Thoracic aorta (tissue), 2 donors: Measurements from ENCODE around the gene NECTIN3. TPM values are rescaled to one million over a fixed set of nuclear protein-coding genes. Genes with fewer than 3 reads are reported as not detected.

ENCODE experiments used
- ATAC-seq: fragments of 150-250 bp; one replicate; pipeline ENCODE4 v1.8.0; 2017; ENCODE audit warnings: low read depth; ENCODE audit not compliant: insufficient number of reproducible peaks, low FRiP score
- DNase-seq: peaks from one replicate; pipeline ENCODE4 v3.0.0-alpha.2; 2020; ENCODE audit warnings: low spot score
- H3K27ac ChIP-seq, 2 donors: fragments of 200-600 bp; sonication (generic); 1 replicate in 1 of 2; 2 replicates in 1 of 2; pipeline ENCODE4 v1.5.1; 2016; ENCODE audit warnings: mild to moderate bottlenecking in 2 of 2, moderate library complexity in 2 of 2
- H3K27me3 ChIP-seq: fragments of 200-600 bp; sonication (generic); replicated peaks from 2 replicates; pipeline ENCODE4 v1.6.0; 2016; ENCODE audit warnings: mild to moderate bottlenecking; ENCODE audit not compliant: insufficient read depth
- H3K36me3 ChIP-seq: fragments of 200-600 bp; sonication (generic); one replicate; pipeline ENCODE4 v1.5.1; 2016
- H3K4me1 ChIP-seq, 2 donors: fragments of 200-600 bp; sonication (generic); 1 replicate in 1 of 2; 2 replicates in 1 of 2; pipeline versions ENCODE4 v1.5.1 to v1.6.0; 2016; ENCODE audit warnings: low read depth in 2 of 2, mild to moderate bottlenecking in 1 of 2; ENCODE audit not compliant: control insufficient read depth in 1 of 2
- H3K4me3 ChIP-seq: fragments of 200-600 bp; sonication (generic); 2 replicates; pipeline ENCODE4 v1.5.1; 2016; ENCODE audit warnings: mild to moderate bottlenecking
- H3K9me3 ChIP-seq: fragments of 200-600 bp; sonication (generic); 2 replicates; pipeline ENCODE4 v1.5.1; 2016
- total RNA-seq, 2 donors: library from RNA; depleted of rRNA; stranded (reverse); fragments of >200 nt; gene quantifications; one replicate each; pipeline versions ENCODE4 v1.1.0 to v1.2.3, GENCODE V29; 2016
- TF ChIP-seq, protein P1 (sequence below): fragments of 200-600 bp; sonication (generic); IDR thresholded peaks from one replicate; pipeline ENCODE4 v1.5.1; 2019; ENCODE audit warnings: antibody characterized with exemption

Gene NECTIN3
- total RNA-seq, 2 donors from 2014 or later: 37.1 to 42.2 TPM

DNA sequence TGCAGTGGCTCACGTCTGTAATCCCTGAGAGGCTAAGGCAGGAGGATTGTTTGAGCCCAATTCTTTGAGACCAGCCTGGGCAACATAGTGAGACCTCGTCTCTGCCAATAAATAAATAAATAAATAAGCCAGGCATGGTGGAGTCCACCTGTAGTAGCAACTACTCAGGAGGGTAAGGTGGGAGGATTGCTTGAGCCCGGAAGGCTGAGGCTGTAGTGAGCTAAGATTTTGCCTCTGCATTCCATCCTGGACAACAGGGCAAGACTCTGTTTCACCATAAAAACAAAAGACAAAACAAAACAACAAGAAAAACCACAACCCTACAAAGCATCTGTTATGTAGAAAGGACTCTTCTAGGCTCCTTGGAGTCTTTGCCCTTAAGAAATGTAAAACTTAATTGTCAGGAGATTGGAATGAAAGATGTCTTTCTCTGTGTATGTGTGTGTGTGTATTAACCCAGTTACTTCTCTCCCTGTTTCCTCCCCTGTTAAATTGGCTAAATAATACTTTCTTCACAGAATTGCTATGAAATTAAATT lies 9.5 kb downstream of the NECTIN3 start:
- ATAC-seq: no peak

DNA sequence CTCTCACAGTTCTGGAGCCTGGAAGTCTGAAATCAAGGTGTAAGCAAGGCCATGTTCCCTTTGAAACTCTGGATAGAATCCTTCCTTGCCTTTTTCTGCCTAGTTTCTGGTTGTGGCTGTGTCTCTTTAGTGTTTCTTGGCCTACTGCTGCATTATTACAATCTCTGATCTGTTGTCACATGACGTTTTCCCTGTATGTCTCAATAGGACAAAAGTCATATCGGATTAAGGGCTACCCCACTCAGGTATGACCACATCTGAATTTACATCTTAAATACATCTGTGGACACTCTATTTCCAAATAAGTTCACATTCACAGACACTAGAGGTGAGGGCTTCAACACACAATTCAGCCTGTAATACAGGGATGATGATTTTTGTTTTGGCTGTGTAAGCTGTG lies 13.3 kb downstream of the NECTIN3 start:
- ATAC-seq (no peak), DNase-seq (no peak)
- Histone ChIP-seq H3K27ac (peak overlapping the region in 1 of 2 donors; percentile 2), H3K9me3 (no peaks in the 10 kb centered on the region), H3K36me3 (no peaks in the 10 kb centered on the region), H3K4me3 (no peak overlapping the region), H3K27me3 (no peaks in the 10 kb centered on the region), H3K4me1 (peaks cover 10 to 49% of the 10 kb centered on the region in 2 donors)
- TF ChIP-seq, protein P1, sequence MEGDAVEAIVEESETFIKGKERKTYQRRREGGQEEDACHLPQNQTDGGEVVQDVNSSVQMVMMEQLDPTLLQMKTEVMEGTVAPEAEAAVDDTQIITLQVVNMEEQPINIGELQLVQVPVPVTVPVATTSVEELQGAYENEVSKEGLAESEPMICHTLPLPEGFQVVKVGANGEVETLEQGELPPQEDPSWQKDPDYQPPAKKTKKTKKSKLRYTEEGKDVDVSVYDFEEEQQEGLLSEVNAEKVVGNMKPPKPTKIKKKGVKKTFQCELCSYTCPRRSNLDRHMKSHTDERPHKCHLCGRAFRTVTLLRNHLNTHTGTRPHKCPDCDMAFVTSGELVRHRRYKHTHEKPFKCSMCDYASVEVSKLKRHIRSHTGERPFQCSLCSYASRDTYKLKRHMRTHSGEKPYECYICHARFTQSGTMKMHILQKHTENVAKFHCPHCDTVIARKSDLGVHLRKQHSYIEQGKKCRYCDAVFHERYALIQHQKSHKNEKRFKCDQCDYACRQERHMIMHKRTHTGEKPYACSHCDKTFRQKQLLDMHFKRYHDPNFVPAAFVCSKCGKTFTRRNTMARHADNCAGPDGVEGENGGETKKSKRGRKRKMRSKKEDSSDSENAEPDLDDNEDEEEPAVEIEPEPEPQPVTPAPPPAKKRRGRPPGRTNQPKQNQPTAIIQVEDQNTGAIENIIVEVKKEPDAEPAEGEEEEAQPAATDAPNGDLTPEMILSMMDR: no peak

More for the DNA sequence above, 9.5 kb downstream of the NECTIN3 start:
- no peak for DNase-seq
- H3K4me1 ChIP-seq: peaks cover 10 to 23% of the 10 kb centered on the region in 2 donors
- no peak overlapping the region for H3K27ac ChIP-seq
- H3K27me3 ChIP-seq: no peaks in the 10 kb centered on the region
- TF ChIP-seq, protein P1: no peak
- no peak overlapping the region for H3K4me3 ChIP-seq
- H3K36me3 ChIP-seq: no peaks in the 10 kb centered on the region
- no peaks in the 10 kb centered on the region for H3K9me3 ChIP-seq

- DNase-seq (no peak), ATAC-seq (no peak)
- no peaks in the 10 kb centered on the region for H3K27me3 ChIP-seq
- H3K36me3 ChIP-seq: no peaks in the 10 kb centered on the region
- H3K27ac ChIP-seq: no peak overlapping the region
- H3K4me3 ChIP-seq: no peak overlapping the region
- H3K9me3 ChIP-seq: no peaks in the 10 kb centered on the region
- H3K4me1 ChIP-seq: peaks cover 10 to 31% of the 10 kb centered on the region in 2 donors
- TF ChIP-seq, protein P1: no peak
Measured at GRCh38 chr3:111087924-111088469, 16.4 kb downstream of the NECTIN3 start.

DNA sequence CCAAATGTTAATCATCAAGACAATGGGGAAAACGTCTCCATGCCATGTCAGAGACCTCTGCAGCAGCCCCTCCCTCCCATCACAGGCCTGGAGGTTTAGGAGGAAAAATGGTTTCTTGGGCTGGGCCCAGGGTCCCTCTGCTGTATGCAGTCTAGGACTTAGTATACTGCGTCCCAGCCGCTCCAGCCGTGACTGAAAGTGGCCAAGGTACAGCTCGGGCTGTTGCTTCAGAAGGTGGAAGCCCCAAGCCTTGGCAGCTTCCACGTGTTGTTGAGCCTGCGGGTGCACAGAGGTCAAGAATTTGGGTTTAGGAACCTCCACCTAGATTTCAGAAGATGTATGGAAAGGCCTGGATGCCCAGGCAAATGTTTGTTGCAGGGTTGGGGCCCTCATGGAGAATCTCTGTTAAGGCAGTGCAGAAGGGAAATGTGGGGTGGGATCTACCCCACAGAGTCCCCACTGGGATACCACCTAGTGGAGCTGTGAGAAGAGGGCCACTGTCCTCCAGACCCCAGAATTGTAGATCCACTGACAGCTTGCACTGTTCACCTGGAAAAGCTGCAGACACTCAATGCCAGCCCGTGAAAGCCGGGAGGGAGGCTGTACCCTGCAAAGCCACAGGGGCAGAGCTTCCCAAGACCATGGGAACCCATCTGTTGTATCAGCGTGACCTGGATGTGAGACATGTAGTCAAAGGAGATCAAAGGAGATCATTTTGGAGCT lies 25.0 kb downstream of the NECTIN3 start:
- DNase-seq: no peak
- TF ChIP-seq, protein P1: no peak
- no peak for ATAC-seq
- Histone ChIP-seq H3K9me3 (no peaks in the 10 kb centered on the region), H3K4me3 (no peak overlapping the region), H3K27ac (no peak overlapping the region), H3K4me1 (peaks cover 0 to 18% of the 10 kb centered on the region in 2 donors), H3K36me3 (no peaks in the 10 kb centered on the region), H3K27me3 (no peaks in the 10 kb centered on the region)

- Histone ChIP-seq H3K36me3 (no peaks in the 10 kb centered on the region), H3K4me1 (peaks cover 4 to 8% of the 10 kb centered on the region in 2 donors), H3K27ac (no peak overlapping the region), H3K9me3 (no peaks in the 10 kb centered on the region), H3K27me3 (no peaks in the 10 kb centered on the region), H3K4me3 (no peak overlapping the region)
- ATAC-seq (no peak), DNase-seq (no peak)
- TF ChIP-seq, protein P1: no peak
Measured at GRCh38 chr3:111103807-111104206, 32.2 kb downstream of the NECTIN3 start.
